OCI-LY7 (cell line): ENCODE results near the gene USP51. TPM values are rescaled to one million over a fixed set of nuclear protein-coding genes. Genes with fewer than 3 reads are reported as not detected.
"Not testable (repeated sequence)": the region's sequence is repeated elsewhere in the genome, so short reads cannot be mapped to it uniquely, and the experiment has no call there.

Experiments used
- BruUV-seq: library from RNA; stranded (reverse); fragments of 400-500 nt; replicated peaks from 2 replicates; lab custom pipeline; 2021; lab: Mats Ljungman, UMichigan
- CTCF ChIA-PET: fragments of 300-600 bp; sonication (Branson Sonifier 250); formaldehyde crosslinking; loops from one replicate; lab custom pipeline; 2022; ENCODE audit warnings: antibody characterized with exemption; ENCODE audit not compliant: unreplicated experiment; lab: Charles Lee
- POLR2A ChIA-PET: fragments of 300-600 bp; sonication (Branson Sonifier 250); formaldehyde crosslinking; loops from one replicate; lab custom pipeline; 2022; ENCODE audit warnings: antibody characterized with exemption; lab: Charles Lee
- DNase-seq: peaks from one replicate; pipeline ENCODE4 v3.0.0-alpha.2; 2015; ENCODE audit warnings: low spot score
- H2AFZ ChIP-seq: fragments of 200-600 bp; sonication (generic), shearing (Covaris generic); 2 replicates; pipeline ENCODE4 v1.6.1; 2014; ENCODE audit warnings: mild to moderate bottlenecking, antibody characterized with exemption, low read length, moderate library complexity
- H3K27ac ChIP-seq: fragments of 200-600 bp; sonication (generic); 2 replicates; pipeline ENCODE4 v1.5.1; 2014; ENCODE audit warnings: mixed run types, low read depth, mild to moderate bottlenecking, moderate library complexity, low read length, inconsistent platforms; ENCODE audit not compliant: poor library complexity, severe bottlenecking
- H3K36me3 ChIP-seq: fragments of 200-600 bp; sonication (generic); 2 replicates; pipeline ENCODE4 v1.6.1; 2014; ENCODE audit warnings: mild to moderate bottlenecking, antibody characterized with exemption, low read length, moderate library complexity, mixed read lengths; ENCODE audit not compliant: insufficient read depth
- H3K4me1 ChIP-seq: fragments of 200-600 bp; sonication (generic); 2 replicates; pipeline ENCODE4 v1.5.1; 2014; ENCODE audit warnings: mild to moderate bottlenecking, low read length; ENCODE audit not compliant: insufficient read depth, poor library complexity, severe bottlenecking
- H3K4me2 ChIP-seq: fragments of 200-600 bp; sonication (generic); 2 replicates; pipeline ENCODE4 v1.6.1; 2014; ENCODE audit warnings: mild to moderate bottlenecking, low read length
- H3K4me3 ChIP-seq: fragments of 200-600 bp; sonication (generic); 2 replicates; pipeline ENCODE4 v1.5.1; 2014; ENCODE audit warnings: mild to moderate bottlenecking, low read depth, low read length; ENCODE audit not compliant: poor library complexity, severe bottlenecking
- H3K79me2 ChIP-seq: fragments of 200-600 bp; sonication (generic); 2 replicates; pipeline ENCODE4 v1.6.1; 2016; ENCODE audit warnings: low read depth, mild to moderate bottlenecking, low read length, moderate library complexity, mixed read lengths; ENCODE audit not compliant: insufficient read depth
- H3K9me2 ChIP-seq: fragments of 200-600 bp; sonication (generic); 2 replicates; pipeline ENCODE4 v1.6.1; 2016; ENCODE audit warnings: mild to moderate bottlenecking, low read length, mixed read lengths; ENCODE audit not compliant: insufficient read depth
- H3K9me3 ChIP-seq: fragments of 200-600 bp; sonication (generic); 2 replicates; pipeline ENCODE4 v1.6.1; 2014; ENCODE audit warnings: mild to moderate bottlenecking, mixed run types, low read length, mixed read lengths
- H4K20me1 ChIP-seq: fragments of 200-600 bp; sonication (generic); 2 replicates; pipeline ENCODE4 v1.6.1; 2014; ENCODE audit warnings: mild to moderate bottlenecking, antibody characterized with exemption, low read length, moderate library complexity, mixed read lengths; ENCODE audit not compliant: insufficient read depth
- intact Hi-C: fragments of 100-400 bp; cut with micrococcal nuclease; formaldehyde crosslinking; loops from one replicate; pipeline ENCODE4 v1.10.0; 2022; ENCODE audit not compliant: unreplicated experiment
- total RNA-seq, 2 experiments: library from RNA; depleted of rRNA in 1 of 2; stranded (reverse); fragments of >200 nt in 1 of 2; shearing (Covaris generic) in 1 of 2; gene quantifications; 2 replicates each; pipeline ENCODE4 v1.2.3, GENCODE V29; 2014 to 2022

The USP51 gene
- total RNA-seq, 2 experiments from 2014 or later = 1.7 to 2.7 TPM

DNA sequence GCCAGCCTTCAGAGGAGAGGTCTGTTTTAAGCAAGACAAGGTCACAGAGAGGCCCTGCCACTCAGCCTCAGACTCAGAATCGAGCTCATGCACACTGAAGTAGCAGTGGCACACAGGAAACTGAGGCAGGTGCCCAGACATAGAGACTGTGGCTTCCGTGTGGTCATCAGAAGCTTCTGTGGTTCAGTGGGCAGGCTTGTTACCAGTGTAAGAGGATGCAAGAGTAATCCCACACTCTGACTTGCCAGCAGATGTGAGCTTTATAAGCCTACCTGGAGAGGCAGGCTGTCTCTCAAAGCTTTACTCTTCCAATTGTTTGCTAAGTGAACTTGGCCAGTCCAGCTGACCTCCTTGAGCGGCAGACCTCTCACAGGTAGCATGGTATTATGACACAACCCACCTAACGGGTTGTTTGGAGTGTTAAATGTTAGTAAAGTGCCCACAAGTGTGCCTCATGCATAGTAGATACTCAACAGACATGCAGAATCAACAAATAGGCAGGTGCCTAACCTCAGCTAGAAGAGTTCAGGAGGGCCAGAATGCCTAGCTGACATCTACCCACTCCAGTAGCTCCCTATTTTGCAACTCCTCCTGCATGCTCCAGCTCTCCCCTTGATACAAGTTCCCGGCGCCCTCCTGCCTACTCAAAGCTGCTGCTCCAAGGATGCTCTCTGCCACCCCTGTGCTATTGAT lies 23.5 kb upstream of the USP51 start:
- H3K4me1 ChIP-seq, H3K4me2 ChIP-seq, CTCF ChIA-PET, H2AFZ ChIP-seq, H3K27ac ChIP-seq, H4K20me1 ChIP-seq, H3K79me2 ChIP-seq, DNase-seq, H3K4me3 ChIP-seq, H3K36me3 ChIP-seq, BruUV-seq, H3K9me2 ChIP-seq, intact Hi-C loops, H3K9me3 ChIP-seq, POLR2A ChIA-PET: not testable (repeated sequence)

DNA sequence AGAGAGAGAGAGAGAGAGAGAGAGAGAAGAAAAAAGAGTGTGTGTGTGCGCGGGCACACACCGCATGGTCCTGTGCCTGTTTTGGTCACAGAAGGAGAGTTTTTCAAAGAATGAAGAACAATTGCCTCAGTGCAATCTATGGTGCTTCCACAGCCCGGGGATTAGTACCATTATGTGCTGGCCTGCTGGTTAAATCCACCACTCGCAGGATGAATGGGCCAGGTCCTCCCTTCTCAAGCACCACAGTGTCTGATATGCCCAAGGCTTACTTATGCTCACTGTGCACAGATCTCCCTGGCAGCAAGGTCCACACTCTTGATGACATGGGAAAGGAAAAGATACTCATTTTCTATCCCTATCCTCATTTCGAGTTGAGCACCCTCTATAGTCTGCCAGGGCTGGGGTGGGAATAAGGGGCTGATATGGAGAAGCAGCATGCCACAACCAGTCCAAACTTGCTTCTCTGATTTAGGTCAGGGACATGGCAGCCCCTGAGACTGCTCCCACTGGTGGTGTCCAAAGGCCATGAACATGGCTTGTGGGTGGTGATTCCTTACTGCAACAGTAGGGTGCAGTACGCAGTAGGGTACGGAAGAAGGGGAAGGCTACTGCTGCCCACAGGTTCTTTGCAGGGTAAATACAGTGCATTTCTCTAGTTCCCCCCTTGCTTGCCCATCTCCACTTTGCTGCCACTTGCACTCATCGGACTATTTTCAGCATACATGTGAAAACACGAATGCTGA lies 18.9 kb upstream of the USP51 start:
- H3K79me2 ChIP-seq, H3K9me2 ChIP-seq, H3K27ac ChIP-seq, BruUV-seq, CTCF ChIA-PET, H3K4me2 ChIP-seq, H3K9me3 ChIP-seq, H3K4me3 ChIP-seq, POLR2A ChIA-PET, DNase-seq, H3K4me1 ChIP-seq, H4K20me1 ChIP-seq, intact Hi-C loops, H3K36me3 ChIP-seq, H2AFZ ChIP-seq: not testable (repeated sequence)

DNA sequence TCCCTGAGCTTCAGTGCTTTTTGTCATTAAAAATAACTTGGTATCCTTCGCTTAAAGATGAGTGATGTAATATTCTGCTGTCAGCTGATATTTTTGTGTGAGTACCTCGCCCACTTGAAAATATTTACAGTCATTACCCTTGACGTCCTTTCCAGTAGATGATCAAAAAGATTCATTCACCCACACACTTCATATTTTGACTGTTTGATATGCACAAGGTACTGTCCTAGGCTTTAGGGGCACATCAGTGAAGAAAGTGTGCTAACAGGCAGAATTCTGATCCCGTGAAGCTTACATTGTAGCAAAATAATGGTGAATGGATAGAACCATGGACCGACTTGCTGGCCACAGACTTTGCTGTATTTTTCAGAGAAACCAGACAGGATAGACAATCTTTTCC lies 18.1 kb upstream of the USP51 start:
- H3K4me3 ChIP-seq, H3K4me2 ChIP-seq, H3K9me2 ChIP-seq, intact Hi-C loops, H3K4me1 ChIP-seq, H3K79me2 ChIP-seq, H3K9me3 ChIP-seq, DNase-seq, H3K27ac ChIP-seq, CTCF ChIA-PET, H4K20me1 ChIP-seq, H2AFZ ChIP-seq, POLR2A ChIA-PET, BruUV-seq, H3K36me3 ChIP-seq: not testable (repeated sequence)

DNA sequence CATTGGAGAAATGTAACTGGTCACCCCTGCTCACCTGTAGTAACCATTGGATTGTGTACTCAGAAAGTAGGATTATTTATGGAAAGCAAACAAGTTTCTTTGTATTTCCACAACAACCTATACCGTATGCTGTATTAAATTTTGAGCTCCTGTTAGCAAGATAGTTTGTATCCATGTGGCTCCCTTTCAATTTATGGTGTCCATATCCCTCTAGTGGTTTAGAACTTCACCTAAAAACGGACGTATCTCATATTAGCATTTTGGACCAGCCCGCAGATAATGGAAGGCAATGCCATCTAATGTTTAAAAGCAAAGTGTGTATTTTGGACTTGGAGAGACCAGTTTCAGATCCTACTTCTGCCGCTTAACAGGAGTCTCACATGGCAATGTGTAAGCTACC lies 17.4 kb upstream of the USP51 start:
- H2AFZ ChIP-seq, H3K36me3 ChIP-seq, DNase-seq, H4K20me1 ChIP-seq, CTCF ChIA-PET, H3K4me1 ChIP-seq, POLR2A ChIA-PET, H3K27ac ChIP-seq, H3K4me2 ChIP-seq, H3K4me3 ChIP-seq, H3K79me2 ChIP-seq, intact Hi-C loops, H3K9me3 ChIP-seq, BruUV-seq, H3K9me2 ChIP-seq: not testable (repeated sequence)
